K562 (cell line): Measurements from ENCODE around the gene TMEM187. TPM values are rescaled to one million over a fixed set of nuclear protein-coding genes. Genes with fewer than 3 reads are reported as not detected.

ENCODE experiments used
- BRD9 ChIP-seq: fragments of 450-650 bp; IDR thresholded peaks from 2 replicates; pipeline ENCODE4 v1.6.1; 2018; ENCODE audit warnings: low read depth; ENCODE audit not compliant: partially characterized antibody
- CC2D1A ChIP-seq: fragments of 450-650 bp; IDR thresholded peaks from 2 replicates; pipeline ENCODE4 v1.6.1; 2017; ENCODE audit warnings: mild to moderate bottlenecking
- FOXJ2 ChIP-seq: fragments of 200-800 bp; sonication (Bioruptor generic); IDR thresholded peaks from 2 replicates; pipeline ENCODE4 v1.6.1; 2016; ENCODE audit warnings: missing genetic modification characterization, missing compliant biosample characterization
- FOXM1 ChIP-seq, 2 experiments: fragments of 450-650 bp in 1 of 2; sonication (generic) in 1 of 2; formaldehyde crosslinking in 1 of 2; IDR thresholded peaks; 2 replicates each; pipeline versions ENCODE4 v1.6.1 to v1.9.0; 2017 to 2022; ENCODE audit warnings: low read depth in 2 of 2, mild to moderate bottlenecking in 2 of 2, missing genetic modification reagents in 1 of 2, moderate library complexity in 1 of 2
- GTF2B ChIP-seq: IDR thresholded peaks from 2 replicates; pipeline ENCODE4 v1.6.1; 2011; ENCODE audit not compliant: insufficient read length; ENCODE audit errors: extremely low read depth
- HNRNPUL1 ChIP-seq: fragments of 200-400 bp; formaldehyde crosslinking; IDR thresholded peaks from 2 replicates; pipeline ENCODE4 v1.6.1; 2017; ENCODE audit warnings: low read length
- ID3 ChIP-seq, 2 experiments: fragments of 250-450 bp in 1 of 2; fragments of 450-650 bp in 1 of 2; sonication (Bioruptor Pico) in 1 of 2; IDR thresholded peaks; 2 replicates each; pipeline versions ENCODE4 v1.6.1 to v1.8.0; 2016 to 2021; ENCODE audit warnings: mild to moderate bottlenecking in 2 of 2, moderate library complexity in 2 of 2, missing compliant biosample characterization in 1 of 2, missing genetic modification characterization in 1 of 2
- IRF9 ChIP-seq: fragments of 450-650 bp; IDR thresholded peaks from 2 replicates; pipeline ENCODE4 v1.6.1; 2016; ENCODE audit warnings: missing biosample characterization, missing genetic modification characterization
- NFXL1 ChIP-seq: fragments of 450-650 bp; formaldehyde crosslinking; IDR thresholded peaks from 2 replicates; pipeline ENCODE4 v1.4.0; 2021; ENCODE audit warnings: mild to moderate bottlenecking
- NONO ChIP-seq, 2 experiments: fragments of 200-400 bp in 1 of 2; fragments of 450-650 bp in 1 of 2; formaldehyde crosslinking in 1 of 2; IDR thresholded peaks; 2 replicates each; pipeline ENCODE4 v1.6.1; 2017; ENCODE audit warnings: low read depth in 2 of 2, mild to moderate bottlenecking in 2 of 2, moderate library complexity in 2 of 2, low read length in 1 of 2
- NUFIP1 ChIP-seq: fragments of 450-650 bp; IDR thresholded peaks from 2 replicates; pipeline ENCODE4 v1.6.1; 2018; ENCODE audit not compliant: partially characterized antibody
- PHF21A ChIP-seq: fragments of 450-650 bp; IDR thresholded peaks from 2 replicates; pipeline ENCODE4 v1.6.1; 2017; ENCODE audit warnings: low read depth, borderline replicate concordance
- RBFOX2 ChIP-seq: fragments of 200-400 bp; formaldehyde crosslinking; IDR thresholded peaks from 2 replicates; pipeline ENCODE4 v1.6.1; 2017; ENCODE audit warnings: low read depth, mild to moderate bottlenecking, low read length, moderate library complexity
- RFX7 ChIP-seq: fragments of 250-450 bp; sonication (Bioruptor Pico); IDR thresholded peaks from 2 replicates; pipeline ENCODE4 v1.5.1; 2021; ENCODE audit warnings: mild to moderate bottlenecking
- SAP30 ChIP-seq: fragments of 200-600 bp; sonication (generic); IDR thresholded peaks from 2 replicates; pipeline ENCODE4 v1.6.1; 2012; ENCODE audit warnings: borderline replicate concordance, low read depth, mild to moderate bottlenecking, moderate library complexity, low read length, control low read depth, inconsistent platforms; ENCODE audit not compliant: insufficient read depth, poor library complexity, severe bottlenecking
- SNIP1 ChIP-seq: fragments of 450-650 bp; IDR thresholded peaks from 2 replicates; pipeline ENCODE4 v1.7.1; 2017; ENCODE audit warnings: low read depth, mild to moderate bottlenecking
- TAF7 ChIP-seq: fragments of 450-650 bp; IDR thresholded peaks from 2 replicates; pipeline ENCODE4 v1.6.1; 2016; ENCODE audit warnings: missing genetic modification characterization, missing compliant biosample characterization
- USF2 ChIP-seq: sonication (generic); formaldehyde crosslinking; IDR thresholded peaks from 2 replicates; pipeline ENCODE4 v1.5.0; 2020; ENCODE audit warnings: missing genetic modification reagents
- ZBTB17 ChIP-seq: fragments of 450-650 bp; formaldehyde crosslinking; IDR thresholded peaks from 2 replicates; pipeline ENCODE4 v1.4.0; 2020; ENCODE audit warnings: mild to moderate bottlenecking
- ZFP1 ChIP-seq: fragments of 450-650 bp; formaldehyde crosslinking; IDR thresholded peaks from 2 replicates; pipeline ENCODE4 v1.4.0; 2020; ENCODE audit warnings: mild to moderate bottlenecking, mixed read lengths
- ZFPM2 ChIP-seq: fragments of 250-450 bp; sonication (Bioruptor Pico); IDR thresholded peaks from 2 replicates; pipeline ENCODE4 v1.5.1; 2022; ENCODE audit warnings: mild to moderate bottlenecking
- ZNF174 ChIP-seq: fragments of 250-450 bp; sonication (Bioruptor Pico); IDR thresholded peaks from 2 replicates; pipeline ENCODE4 v1.4.0; 2020; ENCODE audit warnings: mild to moderate bottlenecking
- ZNF212 ChIP-seq: fragments of 450-650 bp; formaldehyde crosslinking; IDR thresholded peaks from 2 replicates; pipeline ENCODE4 v1.4.0; 2020; ENCODE audit warnings: mild to moderate bottlenecking
- ZNF224 ChIP-seq: sonication (generic); formaldehyde crosslinking; IDR thresholded peaks from 2 replicates; pipeline ENCODE4 v1.8.0; 2022; ENCODE audit warnings: mild to moderate bottlenecking, missing genetic modification reagents
- ZNF584 ChIP-seq: fragments of 200-800 bp; sonication (Bioruptor generic); IDR thresholded peaks from 2 replicates; pipeline ENCODE4 v1.6.1; 2016; ENCODE audit warnings: low read depth, mild to moderate bottlenecking, missing genetic modification characterization, missing compliant biosample characterization
- ZNF778 ChIP-seq: fragments of 450-650 bp; formaldehyde crosslinking; IDR thresholded peaks from 2 replicates; pipeline ENCODE4 v1.4.0; 2020; ENCODE audit warnings: mild to moderate bottlenecking, moderate library complexity
- polyA plus RNA-seq, 8 experiments: library from polyadenylated mRNA; depleted of rRNA in 4 of 8; stranded (reverse) in 5 of 8; unstranded in 3 of 8; fragments of >200 nt; fragmentation: Nextera tagmentation in 2 of 8; fragmentation: Illumina TruSeq in 1 of 8; extraction: Ambion mirVana in 2 of 8; extraction: Trizol in 1 of 8; gene quantifications; 2 replicates each; pipeline versions ENCODE4 v1.2.1 to v1.2.3, GENCODE V29; 2011 to 2014; ENCODE audit warnings: inconsistent platforms in 1 of 8, missing spikeins in 1 of 8
- total RNA-seq, 7 experiments: library from RNA; depleted of rRNA in 6 of 7; stranded (reverse); fragments of >200 nt in 6 of 7; fragmentation: Illumina TruSeq in 2 of 7; extraction: Trizol in 2 of 7; gene quantifications; 2 replicates each; pipeline versions ENCODE4 v1.2.1 to v1.2.3, GENCODE V29; 2011 to 2021; ENCODE audit warnings: low replicate concordance in 1 of 7

Gene TMEM187
- total and polyA plus RNA-seq, 9 of the 15 experiments (the other 6 are each of a cell fraction or from before 2014, with no cell fraction given): 0.13 to 6.4 (median 1.6) TPM

GRCh38 chrX:154002215-154002719, 29.7 kb downstream of the TMEM187 start (continued):
- no peak for TF ChIP-seq NFXL1 (CRISPR knock-in tag)
- no peak for TF ChIP-seq GTF2B
- no peak for TF ChIP-seq CC2D1A
- TF ChIP-seq RFX7: 0 out of 2 replicates have a peak, but pooled peaks have one; percentile 61
- peak; percentile 60 for TF ChIP-seq RBFOX2
- peak; percentile 89; the same call in 1 of the 2 replicates for TF ChIP-seq ZNF584
- TF ChIP-seq TAF7 (tag): peak; percentile 81
- no peak for TF ChIP-seq ZNF224
- TF ChIP-seq USF2 (CRISPR knock-in tag): no peak
- peak; percentile 68; the same call in 1 of the 2 replicates for TF ChIP-seq ZFP1 (CRISPR knock-in tag)
- TF ChIP-seq BRD9: no peak
- no peak for TF ChIP-seq PHF21A
- TF ChIP-seq IRF9 (tag): peak; percentile 87
- TF ChIP-seq SNIP1: no peak
- TF ChIP-seq NONO (IDR thresholded peaks at IDR 0.05; ENCODE audit: low read depth in 2 of 2, low read length in 1 of 2): no peak
- TF ChIP-seq HNRNPUL1: no peak
- TF ChIP-seq FOXJ2: 0 out of 2 replicates have a peak, but pooled peaks have one; percentile 48
- TF ChIP-seq NUFIP1: no peak
- TF ChIP-seq FOXM1 (IDR thresholded peaks at IDR 0.05; ENCODE audit: low read depth): no peak
- TF ChIP-seq FOXM1 (CRISPR knock-in tag; IDR thresholded peaks at IDR 0.05; ENCODE audit: low read depth): no peak
- TF ChIP-seq ID3 (CRISPR knock-in tag; IDR thresholded peaks at IDR 0.05): peak; percentile 68; the same call in 1 of the 2 replicates
- peak; percentile 99 for TF ChIP-seq ID3 (tag; IDR thresholded peaks at IDR 0.05)
- peak; percentile 68; the same call in 1 of the 2 replicates for TF ChIP-seq ZFPM2
- TF ChIP-seq ZNF212: no peak
- TF ChIP-seq ZNF174 (CRISPR knock-in tag): peak; percentile 40; the same call in 1 of the 2 replicates
- no peak for TF ChIP-seq SAP30
- TF ChIP-seq ZBTB17 (CRISPR knock-in tag): peak; percentile 87
- no peak for TF ChIP-seq ZNF778
